ENCODE results near the gene IFRD1.
"Not testable (repeated sequence)": the region's sequence is repeated elsewhere in the genome, so short reads cannot be mapped to it uniquely, and the experiment has no call there.

Gene IFRD1

GRCh38 chr7:112444505-112444904 is 5.8 kb upstream of the IFRD1 start:
- DNase-seq: no peak

DNA sequence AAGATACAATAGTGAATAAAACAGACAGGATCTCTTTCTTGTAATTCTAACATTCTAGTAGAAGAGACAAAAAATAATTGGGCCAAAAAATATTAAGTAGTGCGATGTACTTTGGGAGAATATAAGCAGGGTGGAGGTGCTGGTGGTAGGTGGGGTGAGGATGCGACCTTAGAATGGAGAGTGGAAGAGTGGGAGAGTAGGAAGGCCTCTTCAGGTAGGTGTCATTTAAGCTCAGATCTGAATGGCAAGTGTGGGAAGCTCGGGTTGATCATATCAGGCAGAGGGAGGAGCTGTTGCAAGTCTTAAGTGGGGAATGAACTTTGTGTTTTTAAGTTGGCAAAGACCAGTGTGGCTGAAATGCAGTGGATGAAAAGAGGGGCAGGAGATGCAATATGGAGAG is 3.8 kb upstream of the IFRD1 start:
- DNase-seq: no peak

- DNase-seq: no peak
Measured at GRCh38 chr7:112447406-112447805, 2.9 kb upstream of the IFRD1 start.

DNA sequence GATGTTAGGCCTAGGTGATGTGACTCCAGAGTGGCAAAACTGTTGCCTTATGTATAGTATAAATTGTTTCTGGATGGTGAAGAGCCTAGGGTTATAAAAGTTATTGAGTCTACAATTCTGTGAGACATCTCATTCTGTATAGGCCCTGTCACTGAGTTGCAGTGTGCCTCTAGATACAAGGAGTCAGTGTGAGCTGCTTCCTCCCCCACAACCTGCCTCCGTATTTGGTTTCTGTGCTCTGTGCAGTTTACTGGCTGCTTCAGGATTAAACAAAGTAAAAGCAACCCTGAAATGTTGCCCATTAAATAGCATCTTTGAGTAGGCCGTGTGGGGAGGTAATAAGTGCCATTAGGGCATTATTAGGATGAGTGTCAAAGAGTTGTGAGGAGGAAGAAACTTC is 1.9 kb upstream of the IFRD1 start:
- DNase-seq: no peak

GRCh38 chr7:112448891-112449290 is 1.4 kb upstream of the IFRD1 start:
- DNase-seq: no peak

- no peak for DNase-seq
Measured at GRCh38 chr7:112449353-112449752, 907 bp upstream of the IFRD1 start.

DNA sequence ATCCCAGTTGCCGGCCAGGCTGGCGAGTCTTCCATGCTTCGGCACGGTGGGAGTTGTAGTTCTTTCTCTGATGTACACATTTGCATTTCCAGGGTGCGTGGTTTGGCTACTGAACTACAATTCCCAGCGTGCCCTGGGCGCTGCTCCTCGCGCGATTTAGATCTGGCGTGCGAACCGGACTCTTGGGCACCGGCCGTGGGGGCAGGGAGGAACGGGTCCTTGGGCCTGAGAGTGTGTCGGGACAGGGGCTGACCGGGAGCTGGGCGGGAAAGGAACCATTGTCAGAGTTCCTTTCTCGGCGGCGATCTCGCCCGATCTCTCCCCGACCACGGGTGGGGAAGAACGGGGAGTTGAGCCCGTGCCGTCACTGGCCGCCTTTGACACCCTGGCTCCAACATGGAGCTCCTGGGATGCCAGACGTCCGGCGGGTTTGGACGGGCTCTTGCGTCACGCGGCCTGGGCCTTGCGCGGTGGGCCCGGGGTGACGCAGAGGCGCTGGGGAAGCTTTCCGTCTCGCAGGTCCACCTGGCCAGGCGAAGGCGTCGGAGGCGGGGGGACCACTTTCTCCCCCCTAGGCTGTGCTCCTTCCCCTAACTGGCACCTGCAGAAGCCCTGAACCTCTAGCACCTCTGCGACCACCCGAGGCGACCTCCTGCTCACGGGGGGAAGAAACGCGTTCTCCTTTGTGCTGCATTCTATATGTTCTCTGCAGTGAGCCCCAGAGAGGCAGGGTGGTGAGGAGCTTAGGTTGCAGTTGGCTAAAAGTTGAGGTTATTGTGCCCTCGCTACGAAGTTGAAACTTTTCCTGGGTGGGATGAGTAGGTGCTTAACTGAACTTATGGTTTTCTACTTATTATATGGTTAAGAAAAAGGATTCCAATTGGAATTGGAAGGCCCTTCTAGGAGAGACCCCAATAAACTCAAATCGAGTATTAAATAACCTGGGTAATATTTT is 824 bp downstream of the IFRD1 start:
- peak; percentile 97 for DNase-seq

DNA sequence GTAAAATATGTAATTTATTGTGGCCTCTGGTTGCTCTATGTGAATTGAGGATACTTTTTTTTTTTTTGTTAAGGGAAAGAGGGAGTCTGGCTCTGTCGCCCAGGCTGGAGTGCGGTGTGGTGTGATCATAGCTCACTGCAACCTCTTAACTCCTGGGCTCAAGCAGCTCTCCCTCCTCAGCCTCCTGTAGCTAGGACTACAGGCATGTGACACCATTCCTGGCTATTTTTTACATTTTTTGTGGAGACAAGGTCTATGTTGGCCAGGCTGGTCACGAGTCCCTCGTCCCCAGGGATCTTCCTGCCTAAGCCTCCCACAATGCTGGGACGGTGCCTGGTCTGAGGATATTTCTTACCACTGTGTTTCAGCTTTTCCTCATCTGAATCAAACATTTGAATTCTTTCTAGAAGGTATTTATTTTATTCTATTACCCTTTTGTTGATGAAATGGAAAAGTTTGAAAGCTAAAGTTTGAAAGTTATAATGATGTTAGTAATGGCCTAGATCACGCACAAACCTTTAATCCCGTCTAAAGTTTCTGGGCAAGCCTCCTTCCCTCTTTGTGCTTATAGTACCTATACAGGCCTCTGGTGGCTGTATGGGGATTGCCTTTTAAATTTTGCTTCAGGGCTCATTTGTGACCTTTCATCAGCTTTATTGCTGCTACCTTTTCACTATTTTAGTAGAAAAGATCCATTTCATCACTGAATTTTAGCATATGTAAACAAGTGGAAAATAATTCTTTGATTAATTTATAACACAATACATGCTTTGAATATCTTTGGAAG is 2.0 kb downstream of the IFRD1 start:
- peak; percentile 38 for DNase-seq

DNA sequence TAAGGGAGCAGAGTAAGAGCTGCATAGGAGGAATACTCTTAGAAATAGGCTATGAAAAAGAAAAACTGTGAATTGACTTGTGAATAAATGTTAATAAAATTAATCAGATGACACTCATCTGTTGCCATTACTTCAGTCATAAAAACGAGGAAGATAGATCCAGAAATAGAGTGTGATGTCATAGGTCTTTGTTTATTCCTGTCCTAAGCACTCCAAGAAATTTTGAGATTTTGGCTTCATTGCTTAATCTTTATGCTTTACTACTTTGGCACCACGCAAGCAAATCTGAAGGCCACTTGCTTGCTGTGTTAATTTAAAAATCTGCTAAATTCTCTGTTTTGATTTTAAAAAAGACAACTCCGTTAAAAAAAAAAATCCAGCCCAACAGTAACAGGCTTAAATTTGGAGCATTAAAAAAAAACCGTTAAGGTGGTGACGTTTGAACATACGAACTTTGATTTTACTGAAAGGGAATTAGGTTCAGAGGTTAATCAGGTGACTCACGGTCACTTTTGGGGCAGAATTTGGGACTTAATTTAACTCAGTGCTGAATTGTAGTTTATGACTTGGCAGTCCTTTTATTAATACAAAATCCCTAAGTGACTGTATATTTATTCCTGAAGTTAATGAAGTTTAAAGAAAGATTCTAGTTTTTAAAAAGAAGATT is 3.4 kb downstream of the IFRD1 start:
- DNase-seq: no peak

DNA sequence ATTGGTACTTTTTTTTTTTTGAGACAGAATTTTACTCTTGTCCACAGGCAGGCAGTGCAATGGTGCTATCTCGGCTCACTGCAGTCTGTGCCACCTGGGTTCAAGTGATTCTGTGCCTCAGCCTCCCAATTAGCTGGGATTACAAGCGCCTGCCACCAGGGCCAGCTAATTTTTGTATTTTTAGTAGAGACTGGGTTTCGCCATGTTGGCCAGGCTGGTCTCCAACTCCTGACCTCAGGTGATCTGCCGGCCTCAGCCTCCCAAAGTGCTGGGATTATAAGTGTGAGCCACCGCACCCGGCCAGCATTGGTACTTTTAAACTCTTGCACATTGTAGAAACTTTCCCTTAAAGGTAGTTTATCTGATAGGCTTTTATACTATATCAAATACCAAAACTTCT is 3.9 kb downstream of the IFRD1 start:
- DNase-seq: not testable (repeated sequence)

- DNase-seq: no peak
Measured at GRCh38 chr7:112459645-112460044, 9.4 kb downstream of the IFRD1 start.

GRCh38 chr7:112462236-112462635 is 12.0 kb downstream of the IFRD1 start:
- DNase-seq: peak; percentile 8

DNA sequence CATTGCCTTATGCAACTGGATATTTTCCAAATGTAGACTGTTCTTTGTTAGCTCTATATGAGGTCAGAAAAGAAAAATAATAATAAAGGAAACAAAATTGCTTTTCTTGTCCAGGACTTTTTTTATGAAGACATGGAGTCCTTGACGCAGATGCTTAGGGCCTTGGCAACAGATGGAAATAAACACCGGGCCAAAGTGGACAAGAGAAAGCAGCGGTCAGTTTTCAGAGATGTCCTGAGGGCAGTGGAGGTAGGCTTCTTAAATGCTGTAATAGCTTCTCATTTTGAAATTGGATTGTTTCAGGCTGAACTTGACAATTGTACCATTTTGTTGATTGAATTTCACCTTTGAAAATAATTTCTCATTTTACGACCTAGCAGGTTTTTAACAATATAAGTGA is 17.6 kb downstream of the IFRD1 start:
- DNase-seq: no peak

DNA sequence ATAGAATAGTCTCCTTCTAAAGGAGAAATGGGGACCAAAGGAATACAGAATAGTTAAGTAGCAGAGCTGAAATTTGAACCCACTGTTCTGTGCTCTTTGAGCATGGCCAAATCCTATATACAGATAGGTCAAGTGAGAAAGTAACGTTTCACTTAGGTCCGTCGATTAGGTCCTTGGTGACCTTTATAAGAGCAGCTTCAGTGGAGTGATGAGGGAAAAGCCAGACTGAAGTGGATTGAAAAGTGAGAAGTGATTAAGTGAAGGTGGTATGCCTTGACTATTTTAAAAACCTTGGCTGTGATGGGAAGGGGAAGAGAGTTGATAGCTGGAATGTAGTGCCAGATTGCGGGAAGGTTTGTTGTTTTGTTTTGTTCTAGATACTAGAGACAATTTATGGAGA is 19.9 kb downstream of the IFRD1 start:
- no peak for DNase-seq

- DNase-seq: no peak
Measured at GRCh38 chr7:112476390-112477052, 26.3 kb downstream of the IFRD1 start.

GRCh38 chr7:112481121-112481736 is 31.0 kb downstream of the IFRD1 start:
- no peak for DNase-seq

- peak; percentile 7 for DNase-seq
Measured at GRCh38 chr7:112481833-112482670, 31.8 kb downstream of the IFRD1 start.

- no peak for DNase-seq
Measured at GRCh38 chr7:112484671-112485167, 34.5 kb downstream of the IFRD1 start.

- no peak for DNase-seq
Measured at GRCh38 chr7:112485766-112486165, 35.5 kb downstream of the IFRD1 start.

- DNase-seq: no peak
Measured at GRCh38 chr7:112487457-112488263, 37.4 kb downstream of the IFRD1 start.

DNA sequence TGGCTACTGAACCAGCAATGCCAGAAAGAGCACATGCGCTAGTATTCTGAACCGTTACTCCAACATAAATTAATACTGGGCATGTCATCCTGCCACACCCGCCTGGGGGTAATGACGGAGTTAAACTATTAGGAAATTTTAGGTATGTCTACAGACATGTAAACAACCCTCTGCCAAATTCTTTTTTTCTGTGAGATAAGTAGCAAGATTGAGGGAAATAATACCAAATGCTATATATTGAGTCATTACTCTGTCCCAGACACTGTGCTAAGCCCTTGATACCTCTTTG is 37.9 kb downstream of the IFRD1 start:
- no peak for DNase-seq
